HepG2 (cell line): ENCODE data around the gene JAK2. TPM values are rescaled to one million over a fixed set of nuclear protein-coding genes. Genes with fewer than 3 reads are reported as not detected.

ENCODE experiments used
- CBX2 ChIP-seq, 2 experiments: fragments of 200-600 bp in 1 of 2; sonication (generic); formaldehyde crosslinking in 1 of 2; IDR thresholded peaks; 2 replicates each; pipeline versions ENCODE4 v1.7.0 to v1.8.1; 2018 to 2022; ENCODE audit warnings: low read depth in 2 of 2, low read length in 1 of 2, mild to moderate bottlenecking in 1 of 2, missing genetic modification reagents in 1 of 2
- CREM ChIP-seq, 2 experiments: sonication (generic) in 1 of 2; formaldehyde crosslinking in 1 of 2; IDR thresholded peaks; 2 replicates each; pipeline versions ENCODE4 v1.4.0 to v1.6.1; 2016 to 2020; ENCODE audit warnings: antibody characterized with exemption in 1 of 2, mild to moderate bottlenecking in 1 of 2, missing genetic modification reagents in 1 of 2
- KDM5B ChIP-seq: sonication (generic); formaldehyde crosslinking; IDR thresholded peaks from 2 replicates; pipeline ENCODE4 v1.4.0; 2020; ENCODE audit warnings: missing genetic modification reagents, mild to moderate bottlenecking, borderline replicate concordance
- KLF13 ChIP-seq: sonication (generic); formaldehyde crosslinking; IDR thresholded peaks from 2 replicates; pipeline ENCODE4 v1.4.0; 2020; ENCODE audit warnings: mild to moderate bottlenecking, missing genetic modification reagents
- KLF16 ChIP-seq, 2 experiments: sonication (generic) in 1 of 2; formaldehyde crosslinking in 1 of 2; IDR thresholded peaks; 2 replicates each; pipeline versions ENCODE4 v1.6.1 to v1.8.0; 2016 to 2023; ENCODE audit warnings: missing genetic modification reagents in 2 of 2, missing compliant biosample characterization in 1 of 2
- MED8 ChIP-seq: sonication (generic); formaldehyde crosslinking; IDR thresholded peaks from 2 replicates; pipeline ENCODE4 v1.8.1; 2023; ENCODE audit warnings: mild to moderate bottlenecking, missing genetic modification reagents; ENCODE audit not compliant: insufficient replicate concordance
- PCBP1 ChIP-seq: fragments of 200-400 bp; formaldehyde crosslinking; IDR thresholded peaks from 2 replicates; pipeline ENCODE4 v1.6.1; 2017; ENCODE audit warnings: mild to moderate bottlenecking, low read depth, low read length, borderline replicate concordance
- PCBP2 ChIP-seq: fragments of 200-400 bp; formaldehyde crosslinking; optimal IDR thresholded peaks from 2 replicates; pipeline ENCODE3; 2018; ENCODE audit warnings: low read length, low read depth; ENCODE audit not compliant: poor library complexity, severe bottlenecking
- RBAK ChIP-seq: sonication (generic); formaldehyde crosslinking; IDR thresholded peaks from 2 replicates; pipeline ENCODE4 v1.5.1; 2020; ENCODE audit warnings: mild to moderate bottlenecking, missing genetic modification reagents
- SALL2 ChIP-seq: sonication (generic); formaldehyde crosslinking; IDR thresholded peaks from 2 replicates; pipeline ENCODE4 v1.8.1; 2023; ENCODE audit warnings: mild to moderate bottlenecking, missing genetic modification reagents, inconsistent platforms
- SP140L ChIP-seq: sonication (generic); formaldehyde crosslinking; IDR thresholded peaks from 2 replicates; pipeline ENCODE4 v1.4.0; 2020; ENCODE audit warnings: missing genetic modification reagents, borderline replicate concordance
- THAP8 ChIP-seq: sonication (generic); formaldehyde crosslinking; IDR thresholded peaks from 2 replicates; pipeline ENCODE4 v1.5.1; 2020; ENCODE audit warnings: missing genetic modification reagents, mild to moderate bottlenecking, borderline replicate concordance
- ZFP36 ChIP-seq: fragments of 150-350 bp; IDR thresholded peaks from 2 replicates; pipeline ENCODE4 v1.6.1; 2018; ENCODE audit warnings: borderline replicate concordance, low read length, low read depth; ENCODE audit not compliant: partially characterized antibody
- ZFX ChIP-seq: sonication (generic); formaldehyde crosslinking; IDR thresholded peaks from 2 replicates; pipeline ENCODE4 v1.4.0; 2020; ENCODE audit warnings: mild to moderate bottlenecking, low read depth, missing genetic modification reagents, moderate library complexity
- ZNF12 ChIP-seq: sonication (generic); formaldehyde crosslinking; IDR thresholded peaks from 2 replicates; pipeline ENCODE4 v1.5.0; 2020; ENCODE audit warnings: missing genetic modification reagents
- ZNF407 ChIP-seq: sonication (generic); formaldehyde crosslinking; IDR thresholded peaks from one replicate; pipeline ENCODE4 v1.5.1; 2020; ENCODE audit warnings: mild to moderate bottlenecking, missing genetic modification reagents; ENCODE audit errors: not compliant biosample characterization
- ZNF605 ChIP-seq: sonication (generic); formaldehyde crosslinking; IDR thresholded peaks from 2 replicates; pipeline ENCODE4 v1.8.0; 2022; ENCODE audit warnings: mild to moderate bottlenecking, missing genetic modification reagents
- ZNF761 ChIP-seq: sonication (generic); formaldehyde crosslinking; conservative IDR thresholded peaks from 2 replicates; pipeline ENCODE4 v1.4.0; 2020; ENCODE audit warnings: mild to moderate bottlenecking, missing genetic modification reagents
- polyA plus RNA-seq, 8 experiments: library from polyadenylated mRNA; depleted of rRNA in 3 of 8; stranded (reverse) in 7 of 8; unstranded in 1 of 8; fragments of >200 nt; fragmentation: Illumina TruSeq in 4 of 8; extraction: Trizol in 4 of 8; gene quantifications; 2 replicates each; pipeline versions ENCODE4 v1.2.1 to v1.2.3, GENCODE V29; 2011 to 2016; ENCODE audit warnings: low read depth in 4 of 8, missing spikeins in 1 of 8, mixed read lengths in 1 of 8; ENCODE audit not compliant: insufficient read depth in 1 of 8
- total RNA-seq, 5 experiments: library from RNA; depleted of rRNA; stranded (reverse); fragments of >200 nt; fragmentation: Illumina TruSeq; extraction: Trizol; gene quantifications; 2 replicates each; pipeline ENCODE4 v1.2.3, GENCODE V29; 2016; ENCODE audit warnings: low read depth in 1 of 5

The JAK2 gene
- total and polyA plus RNA-seq, 2 of the 13 experiments (the other 11 are each of a cell fraction or from before 2014, with no cell fraction given), result 1.1 to 4.1 TPM

GRCh38 chr9:4984621-4985385 lies at the start of gene JAK2 (continued):
- peak; percentile 36 for TF ChIP-seq ZNF407 (CRISPR knock-in tag)
- no peak for TF ChIP-seq PCBP2
- no peak for TF ChIP-seq ZNF12
- TF ChIP-seq PCBP1, result no peak
- peak; percentile 98 for TF ChIP-seq KDM5B (CRISPR knock-in tag)
- TF ChIP-seq SP140L (CRISPR knock-in tag), result no peak
- TF ChIP-seq ZFX (CRISPR knock-in tag), result peak; percentile 90
- no peak for TF ChIP-seq RBAK (CRISPR knock-in tag)
- TF ChIP-seq MED8 (CRISPR knock-in tag), result peak; percentile 81
- no peak; a peak in 1 of 4 replicates for TF ChIP-seq KLF16 (CRISPR knock-in tag; IDR thresholded peaks at IDR 0.05)
- no peak for TF ChIP-seq ZFP36
- no peak for TF ChIP-seq THAP8 (CRISPR knock-in tag)
- no peak for TF ChIP-seq KLF13
- TF ChIP-seq SALL2 (CRISPR knock-in tag), result peak; percentile 38
- TF ChIP-seq CREM (IDR thresholded peaks at IDR 0.05), result no peak
- TF ChIP-seq CREM (CRISPR knock-in tag; IDR thresholded peaks at IDR 0.05), result no peak
- no peak; the same call in 1 of the 2 replicates for TF ChIP-seq ZNF605
- TF ChIP-seq ZNF761 (CRISPR knock-in tag), result no peak; the same call in 1 of the 2 replicates
- no peak for TF ChIP-seq CBX2 (IDR thresholded peaks at IDR 0.05; ENCODE audit: low read depth, low read length)
- no peak for TF ChIP-seq CBX2 (CRISPR knock-in tag; IDR thresholded peaks at IDR 0.05; ENCODE audit: low read depth)
